Adipocyte (in vitro differentiated cells): Measurements from ENCODE around the gene MPHOSPH9.
A peak's percentile ranks its signal among the peaks of the same experiment; 100 is the strongest.

ENCODE experiments used
- DNase-seq: peaks from one replicate; pipeline ENCODE4 v3.0.0-alpha.2; 2015; ENCODE audit warnings: low read depth
- H3K27me3 ChIP-seq: replicated peaks from 2 replicates; pipeline ENCODE4 v1.7.0; 2013; ENCODE audit warnings: mild to moderate bottlenecking, low read length, moderate library complexity; ENCODE audit not compliant: control insufficient read depth, insufficient read depth
- H3K36me3 ChIP-seq: 2 replicates; pipeline ENCODE4 v1.7.0; 2013; ENCODE audit warnings: low read length, mild to moderate bottlenecking, moderate library complexity; ENCODE audit not compliant: control insufficient read depth, insufficient read depth, severe bottlenecking
- H3K4me1 ChIP-seq: 2 replicates; pipeline ENCODE4 v1.7.0; 2013; ENCODE audit warnings: mild to moderate bottlenecking, low read length, moderate library complexity; ENCODE audit not compliant: control insufficient read depth, insufficient read depth
- H3K4me3 ChIP-seq: 2 replicates; pipeline ENCODE4 v1.7.0; 2013; ENCODE audit warnings: mild to moderate bottlenecking, low read length, moderate library complexity
- H3K9ac ChIP-seq: 2 replicates; pipeline ENCODE4 v1.7.0; 2013; ENCODE audit warnings: mild to moderate bottlenecking, low read length, moderate library complexity
- H3K9me3 ChIP-seq: 2 replicates; pipeline ENCODE4 v1.7.0; 2013; ENCODE audit warnings: mild to moderate bottlenecking, low read length, moderate library complexity; ENCODE audit not compliant: control insufficient read depth

MPHOSPH9 gene

GRCh38 chr12:123133701-123134100, 99.2 kb downstream of the MPHOSPH9 start:
- DNase-seq: no peak
- Histone ChIP-seq H3K27me3 (no peaks in the 10 kb centered on the region), H3K9ac (no peak overlapping the region), H3K9me3 (no peaks in the 10 kb centered on the region), H3K4me1 (peaks cover 16% of the 10 kb centered on the region), H3K4me3 (no peak overlapping the region), H3K36me3 (peaks cover 4% of the 10 kb centered on the region)

GRCh38 chr12:123132951-123133619, 99.9 kb downstream of the MPHOSPH9 start:
- no peak overlapping the region for H3K4me3 ChIP-seq
- H3K27me3 ChIP-seq: no peaks in the 10 kb centered on the region
- no peak overlapping the region for H3K9ac ChIP-seq
- no peaks in the 10 kb centered on the region for H3K9me3 ChIP-seq
- peaks cover 4% of the 10 kb centered on the region for H3K36me3 ChIP-seq
- DNase-seq: no peak
- peaks cover 23% of the 10 kb centered on the region for H3K4me1 ChIP-seq

GRCh38 chr12:123131879-123132402, 101.0 kb downstream of the MPHOSPH9 start:
- peaks cover 30% of the 10 kb centered on the region for H3K4me1 ChIP-seq
- H3K9me3 ChIP-seq: no peaks in the 10 kb centered on the region
- no peak for DNase-seq
- peak overlapping the region; percentile 46 for H3K9ac ChIP-seq
- H3K36me3 ChIP-seq: peaks cover 1% of the 10 kb centered on the region
- H3K4me3 ChIP-seq: no peak overlapping the region
- H3K27me3 ChIP-seq: no peaks in the 10 kb centered on the region

- Histone ChIP-seq H3K4me3 (no peak overlapping the region), H3K27me3 (no peaks in the 10 kb centered on the region), H3K9ac (no peak overlapping the region), H3K9me3 (no peaks in the 10 kb centered on the region), H3K4me1 (peaks cover 34% of the 10 kb centered on the region), H3K36me3 (no peaks in the 10 kb centered on the region)
- peak; percentile 32 for DNase-seq
These were observed 101.6 kb downstream of the MPHOSPH9 start for GRCh38 chr12:123131291-123131832.

- H3K4me1 ChIP-seq: peaks cover 39% of the 10 kb centered on the region
- H3K9me3 ChIP-seq: no peaks in the 10 kb centered on the region
- H3K4me3 ChIP-seq: no peak overlapping the region
- H3K36me3 ChIP-seq: no peaks in the 10 kb centered on the region
- no peaks in the 10 kb centered on the region for H3K27me3 ChIP-seq
- no peak overlapping the region for H3K9ac ChIP-seq
- DNase-seq: no peak
These were observed 103.3 kb downstream of the MPHOSPH9 start for GRCh38 chr12:123129621-123130020.

- Histone ChIP-seq H3K36me3 (no peaks in the 10 kb centered on the region), H3K4me1 (peaks cover 39% of the 10 kb centered on the region), H3K9ac (peak overlapping the region; percentile 19), H3K9me3 (no peaks in the 10 kb centered on the region), H3K4me3 (no peak overlapping the region), H3K27me3 (no peaks in the 10 kb centered on the region)
- DNase-seq: no peak
These were observed 105.8 kb downstream of the MPHOSPH9 start for GRCh38 chr12:123127182-123127495.

GRCh38 chr12:123126294-123127181, 106.4 kb downstream of the MPHOSPH9 start:
- H3K27me3 ChIP-seq: no peaks in the 10 kb centered on the region
- peak overlapping the region; percentile 56 for H3K9ac ChIP-seq
- DNase-seq: peak; percentile 95
- no peaks in the 10 kb centered on the region for H3K9me3 ChIP-seq
- peaks cover 33% of the 10 kb centered on the region for H3K4me1 ChIP-seq
- H3K4me3 ChIP-seq: peak overlapping the region; percentile 51
- no peaks in the 10 kb centered on the region for H3K36me3 ChIP-seq

GRCh38 chr12:123122626-123123025, 110.3 kb downstream of the MPHOSPH9 start:
- Histone ChIP-seq H3K4me3 (no peak overlapping the region), H3K27me3 (no peaks in the 10 kb centered on the region), H3K36me3 (no peaks in the 10 kb centered on the region), H3K9me3 (no peaks in the 10 kb centered on the region), H3K4me1 (peaks cover 35% of the 10 kb centered on the region), H3K9ac (no peak overlapping the region)
- no peak for DNase-seq

GRCh38 chr12:123121670-123122069, 111.3 kb downstream of the MPHOSPH9 start:
- Histone ChIP-seq H3K27me3 (no peaks in the 10 kb centered on the region), H3K36me3 (no peaks in the 10 kb centered on the region), H3K4me3 (no peak overlapping the region), H3K9me3 (no peaks in the 10 kb centered on the region), H3K9ac (no peak overlapping the region), H3K4me1 (peaks cover 27% of the 10 kb centered on the region)
- DNase-seq: no peak

GRCh38 chr12:123120452-123121166, 112.3 kb downstream of the MPHOSPH9 start:
- H3K27me3 ChIP-seq: no peaks in the 10 kb centered on the region
- H3K36me3 ChIP-seq: no peaks in the 10 kb centered on the region
- peaks cover 26% of the 10 kb centered on the region for H3K4me1 ChIP-seq
- no peak for DNase-seq
- H3K4me3 ChIP-seq: no peak overlapping the region
- no peaks in the 10 kb centered on the region for H3K9me3 ChIP-seq
- no peak overlapping the region for H3K9ac ChIP-seq

- DNase-seq: no peak
- no peak overlapping the region for H3K9ac ChIP-seq
- peaks cover 34% of the 10 kb centered on the region for H3K4me1 ChIP-seq
- H3K9me3 ChIP-seq: no peaks in the 10 kb centered on the region
- no peaks in the 10 kb centered on the region for H3K36me3 ChIP-seq
- no peak overlapping the region for H3K4me3 ChIP-seq
- H3K27me3 ChIP-seq: no peaks in the 10 kb centered on the region
These were observed 113.1 kb downstream of the MPHOSPH9 start for GRCh38 chr12:123119808-123120207.
